ENCODE results near the gene EXOC4. TPM values are rescaled to one million over a fixed set of nuclear protein-coding genes. Genes with fewer than 3 reads are reported as not detected.

Gene EXOC4
- total RNA-seq, 1 donor from 2014 or later: 103 TPM

GRCh38 chr7:133547981-133548380 is 295.1 kb downstream of the EXOC4 start:
- H3K27me3 Mint-ChIP-seq: no peaks in the 10 kb centered on the region
- CTCF ChIA-PET: no interaction called here
- intact Hi-C loops (cut with micrococcal nuclease): no loop called here

GRCh38 chr7:133549633-133550032 is 296.8 kb downstream of the EXOC4 start:
- Mint-ChIP-seq H3K27me3 (no peaks in the 10 kb centered on the region), H3K4me3 (no peak overlapping the region), H3K9me3 (no peaks in the 10 kb centered on the region), H3K27ac (no peak overlapping the region), H3K4me1 (no peaks in the 10 kb centered on the region), H3K36me3 (ENCODE audit: low read depth) (no peaks in the 10 kb centered on the region)
- POLR2A ChIA-PET: no interaction called here
- no peak for DNase-seq
- ATAC-seq (ENCODE audit: low read depth): no peak
- CTCF ChIA-PET: no interaction called here
- no peak for TF ChIP-seq CTCF (IDR thresholded peaks at IDR 0.05)
- intact Hi-C loops (cut with micrococcal nuclease): no loop called here

More at GRCh38 chr7:133547981-133548380, 295.1 kb downstream of the EXOC4 start:
- Mint-ChIP-seq H3K36me3 (ENCODE audit: low read depth) (no peaks in the 10 kb centered on the region), H3K9me3 (no peaks in the 10 kb centered on the region), H3K27ac (no peak overlapping the region), H3K4me3 (no peak overlapping the region), H3K4me1 (no peaks in the 10 kb centered on the region)
- ATAC-seq (ENCODE audit: low read depth) (no peak), DNase-seq (no peak)
- POLR2A ChIA-PET: no interaction called here
- no peak for TF ChIP-seq CTCF (IDR thresholded peaks at IDR 0.05)

- Mint-ChIP-seq H3K4me3 (no peak overlapping the region), H3K36me3 (ENCODE audit: low read depth) (no peaks in the 10 kb centered on the region), H3K27ac (no peak overlapping the region), H3K27me3 (no peaks in the 10 kb centered on the region), H3K9me3 (no peaks in the 10 kb centered on the region), H3K4me1 (no peaks in the 10 kb centered on the region)
- TF ChIP-seq CTCF (IDR thresholded peaks at IDR 0.05): no peak
- CTCF ChIA-PET: no interaction called here
- no peak for DNase-seq
- POLR2A ChIA-PET: no interaction called here
- intact Hi-C loops (cut with micrococcal nuclease): no loop called here
- no peak for ATAC-seq (ENCODE audit: low read depth)
Observed at GRCh38 chr7:133550145-133550544, 297.3 kb downstream of the EXOC4 start.

GRCh38 chr7:133550811-133551210 is 297.9 kb downstream of the EXOC4 start:
- ATAC-seq (ENCODE audit: low read depth): no peak
- Mint-ChIP-seq H3K9me3 (no peaks in the 10 kb centered on the region), H3K27me3 (no peaks in the 10 kb centered on the region), H3K36me3 (ENCODE audit: low read depth) (no peaks in the 10 kb centered on the region), H3K4me3 (no peak overlapping the region), H3K4me1 (no peaks in the 10 kb centered on the region), H3K27ac (no peak overlapping the region)
- DNase-seq: no peak
- no peak for TF ChIP-seq CTCF (IDR thresholded peaks at IDR 0.05)
- intact Hi-C loops (cut with micrococcal nuclease): no loop called here
- POLR2A ChIA-PET: no interaction called here
- CTCF ChIA-PET: no interaction called here

GRCh38 chr7:133551466-133551865 is 298.6 kb downstream of the EXOC4 start:
- H3K4me1 Mint-ChIP-seq: no peaks in the 10 kb centered on the region
- no peak overlapping the region for H3K4me3 Mint-ChIP-seq
- no peak overlapping the region for H3K27ac Mint-ChIP-seq
- ChIA-PET POLR2A (no interaction called here), CTCF (no interaction called here)
- ATAC-seq (ENCODE audit: low read depth): no peak
- no peaks in the 10 kb centered on the region for H3K36me3 Mint-ChIP-seq (ENCODE audit: low read depth)
- H3K9me3 Mint-ChIP-seq: no peaks in the 10 kb centered on the region
- intact Hi-C loops (cut with micrococcal nuclease): no loop called here
- no peak for TF ChIP-seq CTCF (IDR thresholded peaks at IDR 0.05)
- no peaks in the 10 kb centered on the region for H3K27me3 Mint-ChIP-seq
- DNase-seq: no peak

Data from activated B cell treated with CpG ODN at 0.5 μM for 24 hours (primary cell).